MM.1S (cell line): ENCODE results near the gene BTRC.

Experiments
- CTCF ChIP-seq: fragments of 300-600 bp; sonication (generic); IDR thresholded peaks from 2 replicates; pipeline ENCODE4 v1.5.1; 2016; ENCODE audit warnings: antibody characterized with exemption, low read length, mixed read lengths
- EZH2 ChIP-seq: fragments of 300-600 bp; sonication (generic); optimal IDR thresholded peaks from 2 replicates; pipeline ENCODE3; 2017; ENCODE audit warnings: low read depth, mild to moderate bottlenecking, antibody characterized with exemption, low read length, mixed read lengths

- TF ChIP-seq CTCF, result no peak
- no peak for TF ChIP-seq EZH2
Observed at GRCh38 chr10:101588879-101589278, 234.9 kb downstream of the BTRC start.
